ENCODE measurements around the gene PKDREJ.

The PKDREJ gene

GRCh38 chr22:46226577-46226976 is 36.6 kb downstream of the PKDREJ start:
- no peaks in the 10 kb centered on the region for H3K36me3 ChIP-seq (ENCODE audit: control insufficient read depth, low read length)
- H3K27me3 ChIP-seq (ENCODE audit: control insufficient read depth, low read length) = no peaks in the 10 kb centered on the region
- H3K4me2 ChIP-seq (ENCODE audit: low read length) = no peak overlapping the region
- no peaks in the 10 kb centered on the region for H3K9me3 ChIP-seq (ENCODE audit: control insufficient read depth, insufficient read depth, low read length)
- TF ChIP-seq CTCF (IDR thresholded peaks at IDR 0.05; ENCODE audit: low read depth, low read length, poor library complexity, severe bottlenecking) (no peak), EZH2phosphoT487 (IDR thresholded peaks at IDR 0.05; ENCODE audit: borderline replicate concordance, low read length) (no peak)
- no peaks in the 10 kb centered on the region for H3K79me2 ChIP-seq (ENCODE audit: control insufficient read depth, low read length)
- no peaks in the 10 kb centered on the region for H3F3A ChIP-seq (ENCODE audit: control insufficient read depth, insufficient read depth)
- no peak overlapping the region for H3K4me3 ChIP-seq (ENCODE audit: low read length)
- no peaks in the 10 kb centered on the region for H4K20me1 ChIP-seq (ENCODE audit: control insufficient read depth, insufficient read depth, low read depth, low read length)
- H3K27ac ChIP-seq (ENCODE audit: low read depth, low read length) = no peak overlapping the region
- 0 out of 2 replicates have a peak, but pooled peaks cover 5% of the 10 kb centered on the region for H3K4me1 ChIP-seq (ENCODE audit: control insufficient read depth, low read length)
- no peaks in the 10 kb centered on the region for H3K9me2 ChIP-seq (replicated peaks; ENCODE audit: control insufficient read depth, low read length)

- no peaks in the 10 kb centered on the region for H3K36me3 ChIP-seq (ENCODE audit: control insufficient read depth, low read length)
- no peak overlapping the region for H3K27ac ChIP-seq (ENCODE audit: low read depth, low read length)
- TF ChIP-seq EZH2phosphoT487 (IDR thresholded peaks at IDR 0.05; ENCODE audit: borderline replicate concordance, low read length) (no peak), CTCF (IDR thresholded peaks at IDR 0.05; ENCODE audit: low read depth, low read length, poor library complexity, severe bottlenecking) (no peak)
- no peak overlapping the region for H3K4me2 ChIP-seq (ENCODE audit: low read length)
- 0 out of 2 replicates have a peak, but pooled peaks cover 5% of the 10 kb centered on the region for H3K4me1 ChIP-seq (ENCODE audit: control insufficient read depth, low read length)
- no peaks in the 10 kb centered on the region for H3K79me2 ChIP-seq (ENCODE audit: control insufficient read depth, low read length)
- no peaks in the 10 kb centered on the region for H3K9me3 ChIP-seq (ENCODE audit: control insufficient read depth, insufficient read depth, low read length)
- H4K20me1 ChIP-seq (ENCODE audit: control insufficient read depth, insufficient read depth, low read depth, low read length) = no peaks in the 10 kb centered on the region
- H3K9me2 ChIP-seq (replicated peaks; ENCODE audit: control insufficient read depth, low read length) = no peaks in the 10 kb centered on the region
- H3K4me3 ChIP-seq (ENCODE audit: low read length) = no peak overlapping the region
- H3F3A ChIP-seq (ENCODE audit: control insufficient read depth, insufficient read depth) = no peaks in the 10 kb centered on the region
- H3K27me3 ChIP-seq (ENCODE audit: control insufficient read depth, low read length) = no peaks in the 10 kb centered on the region
Observed at GRCh38 chr22:46225631-46226030, 37.5 kb downstream of the PKDREJ start.

- no peak overlapping the region for H3K4me2 ChIP-seq (ENCODE audit: low read length)
- H3K4me1 ChIP-seq (ENCODE audit: control insufficient read depth, low read length) = 0 out of 2 replicates have a peak, but pooled peaks cover 5% of the 10 kb centered on the region
- no peaks in the 10 kb centered on the region for H3K36me3 ChIP-seq (ENCODE audit: control insufficient read depth, low read length)
- no peaks in the 10 kb centered on the region for H3F3A ChIP-seq (ENCODE audit: control insufficient read depth, insufficient read depth)
- no peak overlapping the region for H3K27ac ChIP-seq (ENCODE audit: low read depth, low read length)
- H3K27me3 ChIP-seq (ENCODE audit: control insufficient read depth, low read length) = no peaks in the 10 kb centered on the region
- TF ChIP-seq CTCF (IDR thresholded peaks at IDR 0.05; ENCODE audit: low read depth, low read length, poor library complexity, severe bottlenecking) = no peak
- TF ChIP-seq EZH2phosphoT487 (IDR thresholded peaks at IDR 0.05; ENCODE audit: borderline replicate concordance, low read length) = no peak
- H3K9me2 ChIP-seq (replicated peaks; ENCODE audit: control insufficient read depth, low read length) = no peaks in the 10 kb centered on the region
- H4K20me1 ChIP-seq (ENCODE audit: control insufficient read depth, insufficient read depth, low read depth, low read length) = no peaks in the 10 kb centered on the region
- no peaks in the 10 kb centered on the region for H3K79me2 ChIP-seq (ENCODE audit: control insufficient read depth, low read length)
- no peak overlapping the region for H3K4me3 ChIP-seq (ENCODE audit: low read length)
- no peaks in the 10 kb centered on the region for H3K9me3 ChIP-seq (ENCODE audit: control insufficient read depth, insufficient read depth, low read length)
Observed at GRCh38 chr22:46224898-46225290, 38.2 kb downstream of the PKDREJ start.

Data from DOHH2 (cell line).